BJ (cell line): Measurements from ENCODE around the gene JAG2. TPM values are rescaled to one million over a fixed set of nuclear protein-coding genes. Genes with fewer than 3 reads are reported as not detected.

Experiments
- CTCF ChIA-PET: fragments of 350-600 bp; formaldehyde crosslinking; extraction: SDS; loops from one replicate; lab custom pipeline; 2021; ENCODE audit warnings: antibody characterized with exemption, inconsistent platforms; lab: Yijun Ruan, JAX
- POLR2A ChIA-PET: fragments of 300-600 bp; sonication (Branson Sonifier 250); formaldehyde crosslinking; extraction: SDS; loops from one replicate; lab custom pipeline; 2021; ENCODE audit warnings: antibody characterized with exemption; lab: Charles Lee
- DNase-seq: peaks from one replicate; pipeline ENCODE4 v3.0.0-alpha.2; 2011; ENCODE audit warnings: low read depth
- H3K27me3 ChIP-seq: 2 replicates; pipeline ENCODE4 v1.6.0; 2011; ENCODE audit warnings: low read length; ENCODE audit not compliant: control insufficient read depth, insufficient read depth
- H3K36me3 ChIP-seq: 2 replicates; pipeline ENCODE4 v1.5.1; 2011; ENCODE audit warnings: low read length; ENCODE audit not compliant: control insufficient read depth, insufficient read depth
- H3K4me3 ChIP-seq: 2 replicates; pipeline ENCODE4 v1.5.1; 2011; ENCODE audit warnings: low read depth, mild to moderate bottlenecking, control low read depth, low read length
- CTCF ChIP-seq: IDR thresholded peaks from 2 replicates; pipeline ENCODE4 v1.5.1; 2011; ENCODE audit warnings: low read depth, mild to moderate bottlenecking, control low read depth, inconsistent platforms, low read length, moderate library complexity; ENCODE audit not compliant: insufficient read depth
- polyA plus RNA-seq: library from polyadenylated mRNA; depleted of rRNA; stranded (reverse); fragments of >200 nt; gene quantifications from 2 replicates; pipeline ENCODE4 v1.2.3, GENCODE V29; 2011

JAG2 gene
- polyA plus RNA-seq, 1 experiment = 0.23 TPM

GRCh38 chr14:105199093-105199492 is 30.5 kb upstream of the JAG2 start:
- CTCF ChIA-PET = no interaction called here
- DNase-seq = no peak
- Histone ChIP-seq H3K4me3 (no peak overlapping the region), H3K27me3 (peaks cover 4% of the 10 kb centered on the region), H3K36me3 (no peaks in the 10 kb centered on the region)
- POLR2A ChIA-PET = no interaction called here
- no peak for TF ChIP-seq CTCF

- Histone ChIP-seq H3K4me3 (no peak overlapping the region), H3K36me3 (no peaks in the 10 kb centered on the region), H3K27me3 (peaks cover 4% of the 10 kb centered on the region)
- DNase-seq = no peak
- 0 out of 2 replicates have a peak, but pooled peaks have one; percentile 3 for TF ChIP-seq CTCF
- CTCF ChIA-PET = no interaction called here
- POLR2A ChIA-PET = no interaction called here
Observed at GRCh38 chr14:105198588-105198987, 30.0 kb upstream of the JAG2 start.

GRCh38 chr14:105197211-105197641 is 28.6 kb upstream of the JAG2 start:
- CTCF ChIA-PET = no interaction called here

GRCh38 chr14:105196265-105196960 is 27.8 kb upstream of the JAG2 start:
- no peaks in the 10 kb centered on the region for H3K36me3 ChIP-seq
- peaks cover 4% of the 10 kb centered on the region for H3K27me3 ChIP-seq
- no peak for DNase-seq
- no peak overlapping the region for H3K4me3 ChIP-seq
- ChIA-PET CTCF (no interaction called here), POLR2A (no interaction called here)
- no peak for TF ChIP-seq CTCF

More at GRCh38 chr14:105197211-105197641, 28.6 kb upstream of the JAG2 start:
- no peak overlapping the region for H3K4me3 ChIP-seq
- TF ChIP-seq CTCF = no peak
- POLR2A ChIA-PET = no interaction called here
- H3K27me3 ChIP-seq = peaks cover 4% of the 10 kb centered on the region
- DNase-seq = peak; percentile 40
- no peaks in the 10 kb centered on the region for H3K36me3 ChIP-seq

GRCh38 chr14:105195522-105196264 is 27.1 kb upstream of the JAG2 start:
- Histone ChIP-seq H3K4me3 (no peak overlapping the region), H3K27me3 (peaks cover 4% of the 10 kb centered on the region), H3K36me3 (no peaks in the 10 kb centered on the region)
- TF ChIP-seq CTCF = no peak
- DNase-seq = no peak
- ChIA-PET POLR2A (no interaction called here), CTCF (interaction anchor here (0.7 to 2.4 kb wide), 2 partner anchors 8 to 179 kb away, joined by 3 to 9 read pairs; no protein-coding TSS in a partner anchor)
